ENCODE measurements around the gene KLK12. TPM values are rescaled to one million over a fixed set of nuclear protein-coding genes. Genes with fewer than 3 reads are reported as not detected.

Gene KLK12
- total and polyA plus RNA-seq, 2 donors (not counting 1 experiment from before 2014, with no cell fraction given), result not detected

- DNase-seq (ENCODE audit: low read depth in 2 of 2), result no peak
Observed at GRCh38 chr19:51002542-51003311, 32.1 kb downstream of the KLK12 start.

GRCh38 chr19:51002089-51002532 is 32.7 kb downstream of the KLK12 start:
- H3K36me3 ChIP-seq (ENCODE audit: control insufficient read depth, insufficient read depth, low read length), result no peaks in the 10 kb centered on the region
- no peaks in the 10 kb centered on the region for H3K79me2 ChIP-seq (ENCODE audit: control insufficient read depth, insufficient read depth, low read length)
- no peak for DNase-seq (ENCODE audit: low read depth in 2 of 2)
- no peak overlapping the region for H3K9ac ChIP-seq (ENCODE audit: insufficient read depth, low read length)
- no peak overlapping the region for H3K4me2 ChIP-seq (ENCODE audit: extremely low read depth, insufficient read depth, low read length)
- TF ChIP-seq CTCF (conservative IDR thresholded peaks at IDR 0.05 in 1 of 2, IDR thresholded peaks at IDR 0.05 in 1 of 2; ENCODE audit: low read depth in 1 of 2, low read length in 2 of 2), result no peak
- TF ChIP-seq EZH2 (IDR thresholded peaks at IDR 0.05; ENCODE audit: low read length, missing control alignments), result no peak
- H3K9me3 ChIP-seq (ENCODE audit: control insufficient read depth, insufficient read depth, low read depth, low read length), result no peaks in the 10 kb centered on the region
- no peak overlapping the region for H3K4me3 ChIP-seq (replicated peaks in 1 of 4; ENCODE audit: control extremely low read depth in 1 of 4, insufficient read depth in 1 of 4, low read depth in 3 of 4, low read length in 4 of 4)
- no peaks in the 10 kb centered on the region for H3K27me3 ChIP-seq (ENCODE audit: control insufficient read depth, insufficient read depth, low read length)
- H2AFZ ChIP-seq (ENCODE audit: low read length), result no peak overlapping the region
- H3K27ac ChIP-seq (ENCODE audit: insufficient read depth, low read length), result no peak overlapping the region
- no peaks in the 10 kb centered on the region for H3K4me1 ChIP-seq (ENCODE audit: control insufficient read depth, extremely low read depth, insufficient read depth, low read length)
- no peaks in the 10 kb centered on the region for H4K20me1 ChIP-seq (ENCODE audit: control insufficient read depth, extremely low read depth, insufficient read depth, low read length)

More at GRCh38 chr19:51002542-51003311, 32.1 kb downstream of the KLK12 start:
- Histone ChIP-seq H3K36me3 (ENCODE audit: control insufficient read depth, insufficient read depth, low read length) (no peaks in the 10 kb centered on the region), H3K9me3 (ENCODE audit: control insufficient read depth, insufficient read depth, low read depth, low read length) (no peaks in the 10 kb centered on the region), H3K4me3 (replicated peaks in 1 of 4; ENCODE audit: control extremely low read depth in 1 of 4, insufficient read depth in 1 of 4, low read depth in 3 of 4, low read length in 4 of 4) (no peak overlapping the region), H3K79me2 (ENCODE audit: control insufficient read depth, insufficient read depth, low read length) (no peaks in the 10 kb centered on the region), H3K4me2 (ENCODE audit: extremely low read depth, insufficient read depth, low read length) (no peak overlapping the region), H3K4me1 (ENCODE audit: control insufficient read depth, extremely low read depth, insufficient read depth, low read length) (no peaks in the 10 kb centered on the region), H3K27me3 (ENCODE audit: control insufficient read depth, insufficient read depth, low read length) (no peaks in the 10 kb centered on the region), H2AFZ (ENCODE audit: low read length) (no peak overlapping the region), H4K20me1 (ENCODE audit: control insufficient read depth, extremely low read depth, insufficient read depth, low read length) (no peaks in the 10 kb centered on the region), H3K9ac (ENCODE audit: insufficient read depth, low read length) (no peak overlapping the region), H3K27ac (ENCODE audit: insufficient read depth, low read length) (no peak overlapping the region)
- TF ChIP-seq EZH2 (IDR thresholded peaks at IDR 0.05; ENCODE audit: low read length, missing control alignments) (no peak), CTCF (conservative IDR thresholded peaks at IDR 0.05 in 1 of 2, IDR thresholded peaks at IDR 0.05 in 1 of 2; ENCODE audit: low read depth in 1 of 2, low read length in 2 of 2) (no peak)

GRCh38 chr19:51001515-51001914 is 33.3 kb downstream of the KLK12 start, which contains the start of gene KLK8:
TSS of gene KLK8 (minus strand) at chr19:51001604. CDS start at chr19:51001167, 437 bp downstream.
- Histone ChIP-seq H3K4me2 (ENCODE audit: extremely low read depth, insufficient read depth, low read length) (no peak within 1 kb of the TSS), H3K4me3 (replicated peaks in 1 of 4; ENCODE audit: control extremely low read depth in 1 of 4, insufficient read depth in 1 of 4, low read depth in 3 of 4, low read length in 4 of 4) (no peak within 1 kb of the TSS), H2AFZ (ENCODE audit: low read length) (no peak within 1 kb of the TSS), H3K27me3 (ENCODE audit: control insufficient read depth, insufficient read depth, low read length) (no peaks in the 10 kb centered on the region), H4K20me1 (ENCODE audit: control insufficient read depth, extremely low read depth, insufficient read depth, low read length) (no peaks in the 10 kb centered on the region), H3K4me1 (ENCODE audit: control insufficient read depth, extremely low read depth, insufficient read depth, low read length) (no peaks in the 10 kb centered on the region), H3K27ac (ENCODE audit: insufficient read depth, low read length) (no peak within 1 kb of the TSS), H3K9me3 (ENCODE audit: control insufficient read depth, insufficient read depth, low read depth, low read length) (no peaks in the 10 kb centered on the region), H3K9ac (ENCODE audit: insufficient read depth, low read length) (no peak within 1 kb of the TSS), H3K36me3 (ENCODE audit: control insufficient read depth, insufficient read depth, low read length) (no peaks in the 10 kb centered on the region), H3K79me2 (ENCODE audit: control insufficient read depth, insufficient read depth, low read length) (no peaks in the 10 kb centered on the region)
- TF ChIP-seq EZH2 (IDR thresholded peaks at IDR 0.05; ENCODE audit: low read length, missing control alignments) (no peak), CTCF (conservative IDR thresholded peaks at IDR 0.05 in 1 of 2, IDR thresholded peaks at IDR 0.05 in 1 of 2; ENCODE audit: low read depth in 1 of 2, low read length in 2 of 2) (no peak)
- DNase-seq (ENCODE audit: low read depth in 2 of 2), result no peak

All from fibroblast of lung (primary cell).